ENCODE results near the gene ZNF350. TPM values are rescaled to one million over a fixed set of nuclear protein-coding genes. Genes with fewer than 3 reads are reported as not detected.
A peak's percentile ranks its signal among the peaks of the same experiment; 100 is the strongest.

ZNF350 gene
- total and polyA plus RNA-seq, 2 of the 13 experiments (the other 11 are each of a cell fraction or from before 2014, with no cell fraction given) = 3.7 to 6.9 TPM

DNA sequence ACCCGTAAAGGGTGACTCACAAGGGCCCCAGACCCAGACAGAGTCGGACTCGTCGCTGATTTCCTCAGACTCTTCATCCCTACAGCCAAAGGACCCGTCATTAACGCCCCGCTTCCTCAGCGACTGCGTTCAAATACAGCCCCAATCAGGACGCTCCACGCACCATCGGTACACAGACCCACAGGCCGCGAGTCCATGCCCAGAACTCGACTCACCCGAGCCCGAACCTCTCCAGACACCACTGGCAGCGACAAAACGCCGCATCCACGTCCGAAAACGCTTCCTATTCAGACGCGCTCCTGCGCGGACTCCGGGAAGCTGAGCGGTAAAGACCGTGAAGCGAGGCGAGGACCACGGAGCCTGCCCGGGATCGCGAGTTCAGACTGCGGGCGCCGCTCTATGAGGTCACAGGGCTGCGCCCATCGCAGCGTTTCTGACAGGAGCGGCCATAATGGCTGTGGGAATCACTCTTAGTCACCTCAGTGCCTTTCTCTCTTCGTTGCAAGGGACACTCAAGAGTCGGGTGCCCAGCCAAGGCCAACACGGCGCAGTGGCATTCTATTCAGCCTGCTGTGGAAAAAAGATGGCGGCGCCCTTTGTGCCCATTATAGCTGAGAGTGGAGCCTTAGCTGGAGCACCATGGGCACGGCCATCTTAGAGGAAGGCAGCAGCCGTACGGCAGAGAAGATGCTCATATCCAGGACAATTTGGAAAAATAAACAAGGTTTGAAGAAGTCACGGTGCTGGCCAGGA is 41.6 kb upstream of the ZNF350 start, which contains the start of gene ZNF614 (continued):
- TF ChIP-seq FOXC1 (CRISPR knock-in tag; IDR thresholded peaks at IDR 0.05; ENCODE audit: borderline replicate concordance) (peak; percentile 77; the same call in 1 of the 2 replicates), ATF7 (IDR thresholded peaks at IDR 0.05) (no peak), ATF7 (CRISPR knock-in tag; IDR thresholded peaks at IDR 0.05) (peak; percentile 57; the same call in 1 of the 2 replicates), NFE2 (CRISPR knock-in tag; IDR thresholded peaks at IDR 0.05) (no peak), BHLHE40 (IDR thresholded peaks at IDR 0.05; ENCODE audit: low read length) (no peak), GFI1 (CRISPR knock-in tag; IDR thresholded peaks at IDR 0.05; ENCODE audit: borderline replicate concordance) (no peak), ELK4 (CRISPR knock-in tag; IDR thresholded peaks at IDR 0.05; ENCODE audit: borderline replicate concordance) (no peak), STAT6 (CRISPR knock-in tag; IDR thresholded peaks at IDR 0.05; ENCODE audit: borderline replicate concordance) (no peak), HMG20A (CRISPR knock-in tag; IDR thresholded peaks at IDR 0.05; ENCODE audit: borderline replicate concordance) (no peak), BCLAF1 (IDR thresholded peaks at IDR 0.05) (no peak), ZNF557 (CRISPR knock-in tag; IDR thresholded peaks at IDR 0.05) (no peak), ZNF879 (CRISPR knock-in tag; IDR thresholded peaks at IDR 0.05) (0 out of 2 replicates have a peak, but pooled peaks have one; percentile 59), ZFX (CRISPR knock-in tag; IDR thresholded peaks at IDR 0.05; ENCODE audit: low read depth) (peak; percentile 90), ZNF414 (CRISPR knock-in tag; IDR thresholded peaks at IDR 0.05) (peak; percentile 95), ZNF207 (IDR thresholded peaks at IDR 0.05; ENCODE audit: borderline replicate concordance) (no peak)
- TF ChIP-seq, protein P1, sequence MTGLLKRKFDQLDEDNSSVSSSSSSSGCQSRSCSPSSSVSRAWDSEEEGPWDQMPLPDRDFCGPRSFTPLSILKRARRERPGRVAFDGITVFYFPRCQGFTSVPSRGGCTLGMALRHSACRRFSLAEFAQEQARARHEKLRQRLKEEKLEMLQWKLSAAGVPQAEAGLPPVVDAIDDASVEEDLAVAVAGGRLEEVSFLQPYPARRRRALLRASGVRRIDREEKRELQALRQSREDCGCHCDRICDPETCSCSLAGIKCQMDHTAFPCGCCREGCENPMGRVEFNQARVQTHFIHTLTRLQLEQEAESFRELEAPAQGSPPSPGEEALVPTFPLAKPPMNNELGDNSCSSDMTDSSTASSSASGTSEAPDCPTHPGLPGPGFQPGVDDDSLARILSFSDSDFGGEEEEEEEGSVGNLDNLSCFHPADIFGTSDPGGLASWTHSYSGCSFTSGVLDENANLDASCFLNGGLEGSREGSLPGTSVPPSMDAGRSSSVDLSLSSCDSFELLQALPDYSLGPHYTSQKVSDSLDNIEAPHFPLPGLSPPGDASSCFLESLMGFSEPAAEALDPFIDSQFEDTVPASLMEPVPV (CRISPR knock-in tag; IDR thresholded peaks at IDR 0.05) = peak; percentile 86
- TF ChIP-seq, protein P2, sequence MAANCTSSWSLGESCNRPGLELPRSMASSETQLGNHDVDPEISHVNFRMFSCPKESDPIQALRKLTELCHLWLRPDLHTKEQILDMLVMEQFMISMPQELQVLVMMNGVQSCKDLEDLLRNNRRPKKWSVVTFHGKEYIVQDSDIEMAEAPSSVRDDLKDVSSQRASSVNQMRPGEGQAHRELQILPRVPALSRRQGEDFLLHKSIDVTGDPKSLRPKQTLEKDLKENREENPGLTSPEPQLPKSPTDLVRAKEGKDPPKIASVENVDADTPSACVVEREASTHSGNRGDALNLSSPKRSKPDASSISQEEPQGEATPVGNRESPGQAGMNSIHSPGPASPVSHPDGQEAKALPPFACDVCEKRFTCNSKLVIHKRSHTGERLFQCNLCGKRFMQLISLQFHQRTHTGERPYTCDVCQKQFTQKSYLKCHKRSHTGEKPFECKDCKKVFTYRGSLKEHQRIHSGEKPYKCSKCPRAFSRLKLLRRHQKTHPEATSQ (CRISPR knock-in tag; IDR thresholded peaks at IDR 0.05; ENCODE audit: borderline replicate concordance) = peak; percentile 90

Measured in HepG2 (cell line).